Body of pancreas (tissue), 4 donors: Measurements from ENCODE around the gene NEGR1. TPM values are rescaled to one million over a fixed set of nuclear protein-coding genes. Genes with fewer than 3 reads are reported as not detected.
A peak's percentile ranks its signal among the peaks of the same experiment; 100 is the strongest.

ENCODE experiments used
- ATAC-seq: fragments of 150-250 bp; one replicate; pipeline ENCODE4 v1.9.1; 2016
- DNase-seq, 4 donors: peaks; one replicate each; pipeline ENCODE4 v3.0.0-alpha.2; 2019
- H3K27ac ChIP-seq, 4 donors: fragments of 200-600 bp; sonication (generic); 1 replicate in 3 of 4; 2 replicates in 1 of 4; pipeline versions ENCODE4 v1.5.1 to v1.6.1; 2016 to 2019; ENCODE audit warnings: mild to moderate bottlenecking in 1 of 4, mixed read lengths in 1 of 4, moderate library complexity in 1 of 4
- H3K27me3 ChIP-seq, 2 donors: fragments of 200-600 bp; sonication (generic); one replicate each; pipeline ENCODE4 v1.6.0; 2016; ENCODE audit warnings: mild to moderate bottlenecking in 1 of 2
- H3K36me3 ChIP-seq, 2 donors: fragments of 200-600 bp; sonication (generic); replicated peaks in 1 of 2; 2 replicates each; pipeline ENCODE4 v1.5.1; 2016; ENCODE audit warnings: low read depth in 2 of 2; ENCODE audit not compliant: insufficient read depth in 1 of 2
- H3K4me1 ChIP-seq: fragments of 200-600 bp; sonication (generic); one replicate; pipeline ENCODE4 v1.6.0; 2016
- H3K4me3 ChIP-seq, 2 donors: fragments of 200-600 bp; sonication (generic); 1 replicate in 1 of 2; 2 replicates in 1 of 2; pipeline ENCODE4 v1.5.1; 2016 to 2019
- H3K9me3 ChIP-seq, 3 donors: fragments of 200-600 bp; sonication (generic); 1 replicate in 2 of 3; 2 replicates in 1 of 3; pipeline ENCODE4 v1.5.1; 2016
- POLR2A ChIP-seq, 3 donors: fragments of 450-650 bp; IDR thresholded peaks; one replicate each; pipeline ENCODE4 v1.6.1; 2016; ENCODE audit warnings: antibody characterized with exemption in 3 of 3, mild to moderate bottlenecking in 2 of 3
- WGBS, 2 donors: methylation state at CpG; one replicate each; pipeline ENCODE4 v1.1.5; 2017; 5-methylcytosine and 5-hydroxymethylcytosine counted together
- intact Hi-C: fragments of 100-400 bp; cut with DNase I; formaldehyde crosslinking; loops from one replicate; pipeline ENCODE4 v1.15.1; 2023
- total RNA-seq, 2 donors: library from RNA; depleted of rRNA; stranded (reverse); fragments of >200 nt; gene quantifications; one replicate each; pipeline ENCODE4 v1.1.0, GENCODE V29; 2016
- TF ChIP-seq, protein P1 (sequence below), 7 experiments: fragments of 450-650 bp in 4 of 7; fragments of 200-600 bp in 3 of 7; sonication (generic) in 3 of 7; IDR thresholded peaks; one replicate each; pipeline ENCODE4 v1.5.1; 2016 to 2019; ENCODE audit warnings: antibody characterized with exemption in 7 of 7

NEGR1 gene
- total RNA-seq, 2 donors from 2014 or later, result 6.3 to 9.6 TPM

DNA sequence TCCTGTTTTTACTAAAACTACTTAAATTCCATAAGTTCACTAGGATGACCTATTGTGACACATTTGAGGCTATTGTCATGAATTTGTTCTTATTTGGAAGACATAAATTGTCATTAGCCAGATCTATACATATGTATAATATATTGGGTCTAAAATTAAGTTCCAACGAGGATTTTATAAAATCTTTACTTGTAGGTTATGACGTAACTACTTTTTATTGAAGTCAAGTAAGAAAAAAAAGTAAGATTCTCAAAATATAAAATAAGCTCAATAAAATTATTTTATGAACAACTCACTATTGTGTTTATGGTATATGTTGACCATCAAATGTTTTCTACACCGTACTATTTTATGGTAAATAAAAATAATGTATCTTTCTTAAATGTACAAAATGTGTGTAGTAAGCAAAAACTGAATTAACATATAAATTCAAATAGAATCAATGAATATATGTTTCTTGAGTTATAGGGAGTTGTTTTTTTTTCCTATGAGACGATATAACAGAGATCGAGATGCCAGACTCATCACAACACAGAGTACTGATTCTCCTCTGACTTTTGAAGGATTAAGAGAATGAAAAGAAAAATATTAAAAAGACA, 64.1 kb downstream of the NEGR1 start:
- TF ChIP-seq POLR2A (IDR thresholded peaks at IDR 0.05), result no peak
- TF ChIP-seq, protein P1, sequence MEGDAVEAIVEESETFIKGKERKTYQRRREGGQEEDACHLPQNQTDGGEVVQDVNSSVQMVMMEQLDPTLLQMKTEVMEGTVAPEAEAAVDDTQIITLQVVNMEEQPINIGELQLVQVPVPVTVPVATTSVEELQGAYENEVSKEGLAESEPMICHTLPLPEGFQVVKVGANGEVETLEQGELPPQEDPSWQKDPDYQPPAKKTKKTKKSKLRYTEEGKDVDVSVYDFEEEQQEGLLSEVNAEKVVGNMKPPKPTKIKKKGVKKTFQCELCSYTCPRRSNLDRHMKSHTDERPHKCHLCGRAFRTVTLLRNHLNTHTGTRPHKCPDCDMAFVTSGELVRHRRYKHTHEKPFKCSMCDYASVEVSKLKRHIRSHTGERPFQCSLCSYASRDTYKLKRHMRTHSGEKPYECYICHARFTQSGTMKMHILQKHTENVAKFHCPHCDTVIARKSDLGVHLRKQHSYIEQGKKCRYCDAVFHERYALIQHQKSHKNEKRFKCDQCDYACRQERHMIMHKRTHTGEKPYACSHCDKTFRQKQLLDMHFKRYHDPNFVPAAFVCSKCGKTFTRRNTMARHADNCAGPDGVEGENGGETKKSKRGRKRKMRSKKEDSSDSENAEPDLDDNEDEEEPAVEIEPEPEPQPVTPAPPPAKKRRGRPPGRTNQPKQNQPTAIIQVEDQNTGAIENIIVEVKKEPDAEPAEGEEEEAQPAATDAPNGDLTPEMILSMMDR (IDR thresholded peaks at IDR 0.05), result no peak
- no peak overlapping the region for H3K4me3 ChIP-seq
- intact Hi-C loops, result no loop called here
- no peaks in the 10 kb centered on the region for H3K4me1 ChIP-seq
- 65 to 66% methylated on average over 5 of the region's 5 CpGs for WGBS, 2 donors
- H3K27me3 ChIP-seq, result no peaks in the 10 kb centered on the region
- no peak for ATAC-seq
- no peaks in the 10 kb centered on the region for H3K36me3 ChIP-seq
- no peak for DNase-seq
- H3K9me3 ChIP-seq, result no peaks in the 10 kb centered on the region
- no peak overlapping the region for H3K27ac ChIP-seq

DNA sequence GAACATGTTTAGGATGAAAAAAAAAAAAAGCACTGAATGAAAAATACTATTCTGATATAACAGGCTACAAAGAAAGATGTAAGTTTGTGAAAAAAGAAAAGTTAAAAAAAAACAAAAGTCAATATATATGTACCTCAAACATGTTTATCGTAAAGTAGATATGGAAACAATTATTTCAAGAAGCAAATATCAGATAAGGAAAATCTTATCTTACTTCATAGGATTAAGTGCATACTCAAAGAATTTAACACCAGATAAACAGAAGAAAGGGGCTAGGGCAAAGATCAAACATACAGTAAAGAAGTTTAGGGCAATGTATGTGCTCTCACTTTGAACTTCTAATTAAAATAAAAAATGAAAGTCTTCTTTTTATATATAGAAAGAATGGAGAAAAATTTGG, 75.3 kb downstream of the NEGR1 start:
- ATAC-seq (no peak), DNase-seq (no peak)
- no peak overlapping the region for H3K27ac ChIP-seq
- intact Hi-C loops, result no loop called here
- TF ChIP-seq, protein P1 (IDR thresholded peaks at IDR 0.05), result no peak
- no peak for TF ChIP-seq POLR2A (IDR thresholded peaks at IDR 0.05)
- WGBS, 2 donors, result 18 to 49% methylated on average over 1 of the region's 1 CpG
- H3K36me3 ChIP-seq, result no peaks in the 10 kb centered on the region
- no peak overlapping the region for H3K4me3 ChIP-seq
- no peaks in the 10 kb centered on the region for H3K9me3 ChIP-seq
- H3K27me3 ChIP-seq, result no peaks in the 10 kb centered on the region
- H3K4me1 ChIP-seq, result no peaks in the 10 kb centered on the region

DNA sequence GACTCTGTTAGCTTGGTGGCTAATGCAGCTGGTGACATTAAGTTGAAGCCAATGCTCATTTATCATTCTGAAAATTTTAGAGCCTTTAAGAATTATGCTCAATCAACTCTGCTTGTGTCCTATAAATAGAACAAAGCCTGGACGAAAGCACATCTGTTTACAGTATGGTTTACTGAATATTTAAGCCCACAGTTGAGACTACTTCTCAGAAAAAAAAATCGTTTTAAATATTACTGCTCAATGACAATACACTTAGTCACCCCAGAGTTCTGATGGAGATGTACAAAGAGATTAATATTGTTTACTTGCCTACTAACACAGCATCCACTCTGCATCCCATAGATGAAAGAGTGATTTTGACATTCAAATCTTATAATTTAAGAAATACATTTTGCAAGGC, 79.6 kb downstream of the NEGR1 start:
- H3K9me3 ChIP-seq, result no peaks in the 10 kb centered on the region
- no peaks in the 10 kb centered on the region for H3K27me3 ChIP-seq
- ATAC-seq (no peak), DNase-seq (no peak)
- H3K27ac ChIP-seq, result no peak overlapping the region
- intact Hi-C loops, result no loop called here
- WGBS, 2 donors, result 36 to 40% methylated on average over 2 of the region's 2 CpGs
- no peaks in the 10 kb centered on the region for H3K4me1 ChIP-seq
- TF ChIP-seq POLR2A (IDR thresholded peaks at IDR 0.05), result no peak
- TF ChIP-seq, protein P1 (IDR thresholded peaks at IDR 0.05), result no peak
- H3K36me3 ChIP-seq, result no peaks in the 10 kb centered on the region
- no peak overlapping the region for H3K4me3 ChIP-seq

DNA sequence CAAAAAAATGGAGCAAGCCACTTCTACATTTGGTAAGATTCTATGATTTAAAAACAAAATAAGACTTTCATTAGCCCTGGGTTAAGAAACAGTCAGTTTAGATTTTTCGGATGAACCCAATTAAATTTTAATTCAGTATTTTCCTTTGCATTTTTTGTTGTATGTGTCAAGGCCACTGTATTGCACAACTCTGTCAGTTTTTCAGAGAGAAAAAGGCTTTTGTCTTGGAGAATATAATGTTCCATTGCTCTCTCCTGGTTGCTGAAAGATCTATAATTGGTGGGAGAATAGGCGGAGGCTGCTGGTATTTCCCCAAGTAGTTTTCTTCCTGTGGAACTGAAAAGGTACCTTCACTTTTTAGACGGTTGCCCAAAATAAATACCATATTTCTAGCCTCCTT, 84.6 kb downstream of the NEGR1 start:
- DNase-seq (no peak), ATAC-seq (no peak)
- no peak for TF ChIP-seq POLR2A (IDR thresholded peaks at IDR 0.05)
- TF ChIP-seq, protein P1 (IDR thresholded peaks at IDR 0.05), result no peak
- no peak overlapping the region for H3K27ac ChIP-seq
- H3K9me3 ChIP-seq, result no peaks in the 10 kb centered on the region
- intact Hi-C loops, result no loop called here
- H3K36me3 ChIP-seq, result no peaks in the 10 kb centered on the region
- no peaks in the 10 kb centered on the region for H3K4me1 ChIP-seq
- H3K4me3 ChIP-seq, result no peak overlapping the region
- no peaks in the 10 kb centered on the region for H3K27me3 ChIP-seq
- WGBS, 2 donors, result 35 to 52% methylated on average over 3 of the region's 3 CpGs

DNA sequence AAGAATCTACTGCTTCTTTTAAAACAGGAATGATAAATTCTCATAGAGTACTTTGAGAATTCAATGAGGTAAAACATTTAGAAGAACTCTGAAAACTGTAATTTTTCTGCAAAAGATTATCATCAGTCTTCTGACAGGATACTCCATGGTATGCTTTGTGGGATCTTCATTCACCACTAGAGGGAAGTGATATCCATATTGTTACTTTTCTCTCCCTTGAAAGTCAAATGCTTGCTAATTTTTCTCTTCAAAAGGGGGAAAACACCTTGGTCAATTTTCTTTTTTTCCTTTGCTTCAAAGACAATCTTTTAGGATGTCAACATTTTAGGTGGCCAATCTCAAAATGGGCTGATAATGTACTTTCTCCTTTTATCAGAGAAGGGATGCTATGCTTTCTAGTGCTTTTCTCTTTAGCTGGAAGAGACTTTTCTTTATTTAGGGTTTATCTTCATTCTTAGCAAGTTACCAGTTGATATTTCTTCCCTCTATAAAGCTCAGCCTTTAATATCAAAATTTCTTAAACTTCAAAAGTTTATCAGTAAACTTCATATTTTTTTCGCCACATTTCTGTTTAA, 95.5 kb downstream of the NEGR1 start:
- no peak for TF ChIP-seq POLR2A (IDR thresholded peaks at IDR 0.05)
- TF ChIP-seq, protein P1 (IDR thresholded peaks at IDR 0.05), result peak in 5 of 7 experiments; percentile 10 to 24 (median 22)
- ATAC-seq (no peak), DNase-seq (no peak)
- Histone ChIP-seq H3K27me3 (no peaks in the 10 kb centered on the region), H3K9me3 (no peaks in the 10 kb centered on the region), H3K4me3 (no peak overlapping the region), H3K4me1 (no peaks in the 10 kb centered on the region), H3K36me3 (no peaks in the 10 kb centered on the region), H3K27ac (no peak overlapping the region)
- intact Hi-C loops, result no loop called here
- 70 to 81% methylated on average over 1 of the region's 1 CpG for WGBS, 2 donors
